Measurements from ENCODE around the gene LPP. TPM values are rescaled to one million over a fixed set of nuclear protein-coding genes. Genes with fewer than 3 reads are reported as not detected.

LPP gene
- total and polyA plus RNA-seq, 9 donors, result 15.9 to 280 (median 134) TPM

DNA sequence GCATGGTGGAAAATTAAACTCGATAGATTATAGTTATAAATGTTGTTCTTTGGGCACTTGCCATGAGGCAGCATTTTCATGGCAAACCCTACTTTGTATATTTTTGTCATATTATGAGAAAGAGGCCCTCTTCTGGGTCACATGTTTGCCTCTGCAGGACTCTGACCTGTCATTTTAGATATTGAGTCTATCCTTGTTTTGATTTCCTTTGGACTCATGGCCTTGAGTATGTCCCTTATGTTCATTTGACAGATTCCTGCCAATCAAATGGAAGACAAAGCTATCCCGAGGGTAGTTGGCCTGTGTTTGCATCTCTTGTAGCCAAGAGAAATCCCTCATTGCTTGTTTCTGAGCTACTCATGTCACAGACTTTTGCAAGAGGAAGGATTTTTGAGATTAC, 226.3 kb downstream of the LPP start:
- intact Hi-C loops (cut with DNase I), result no loop called here
- Histone ChIP-seq H3K27me3 (no peaks in the 10 kb centered on the region), H3K4me1 (ENCODE audit: insufficient read depth) (peaks cover 1% of the 10 kb centered on the region), H3K27ac (no peak overlapping the region), H3K4me3 (no peak overlapping the region), H3K36me3 (no peaks in the 10 kb centered on the region), H3K9me3 (no peaks in the 10 kb centered on the region)
- 50 to 61% (median 57%) methylated on average over 2 of the region's 2 CpGs for WGBS, 3 donors
- DNase-seq, result no peak
- no peak for TF ChIP-seq EP300 (IDR thresholded peaks at IDR 0.05)
- no peak for TF ChIP-seq CTCF (IDR thresholded peaks at IDR 0.05)
- no peak for TF ChIP-seq POLR2A (IDR thresholded peaks at IDR 0.05)

DNA sequence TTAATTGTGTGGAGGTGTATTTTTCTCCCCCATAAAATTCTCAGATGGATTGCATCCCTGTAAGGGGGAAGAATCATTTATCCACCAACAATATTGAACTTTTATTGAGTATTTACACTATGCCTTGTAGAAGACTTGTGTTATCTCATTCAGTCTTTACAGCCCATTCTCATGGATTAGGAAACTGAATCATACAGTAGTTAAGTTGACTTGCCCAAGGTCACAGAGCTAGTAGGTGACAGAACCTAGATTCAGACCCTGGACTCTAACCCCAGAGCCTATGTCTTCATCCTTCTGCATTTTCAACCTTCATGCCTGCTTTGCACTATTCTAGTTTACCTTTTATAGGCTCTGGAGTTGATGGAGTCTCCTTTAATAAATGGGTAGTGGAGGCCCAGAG, 226.8 kb downstream of the LPP start:
- H3K4me1 ChIP-seq (ENCODE audit: insufficient read depth), result peaks cover 2% of the 10 kb centered on the region
- no peak overlapping the region for H3K4me3 ChIP-seq
- no peak overlapping the region for H3K27ac ChIP-seq
- intact Hi-C loops (cut with DNase I), result no loop called here
- H3K9me3 ChIP-seq, result no peaks in the 10 kb centered on the region
- H3K36me3 ChIP-seq, result no peaks in the 10 kb centered on the region
- no peak for DNase-seq
- H3K27me3 ChIP-seq, result no peaks in the 10 kb centered on the region
- TF ChIP-seq CTCF (IDR thresholded peaks at IDR 0.05), result no peak
- no peak for TF ChIP-seq EP300 (IDR thresholded peaks at IDR 0.05)
- TF ChIP-seq POLR2A (IDR thresholded peaks at IDR 0.05), result no peak

GRCh38 chr3:188383748-188384147, 229.8 kb downstream of the LPP start:
- DNase-seq, result no peak
- WGBS, 3 donors, result 77 to 91% (median 87%) methylated on average over 3 of the region's 3 CpGs
- H3K4me3 ChIP-seq, result no peak overlapping the region
- peaks cover 2% of the 10 kb centered on the region for H3K4me1 ChIP-seq (ENCODE audit: insufficient read depth)
- H3K27ac ChIP-seq, result no peak overlapping the region
- H3K36me3 ChIP-seq, result no peaks in the 10 kb centered on the region
- TF ChIP-seq POLR2A (IDR thresholded peaks at IDR 0.05) (no peak), EP300 (IDR thresholded peaks at IDR 0.05) (no peak), CTCF (IDR thresholded peaks at IDR 0.05) (no peak)
- H3K27me3 ChIP-seq, result no peaks in the 10 kb centered on the region
- no peaks in the 10 kb centered on the region for H3K9me3 ChIP-seq
- intact Hi-C loops (cut with DNase I), result no loop called here

GRCh38 chr3:188385295-188385694, 231.3 kb downstream of the LPP start:
- TF ChIP-seq EP300 (IDR thresholded peaks at IDR 0.05), result no peak
- no peak for TF ChIP-seq POLR2A (IDR thresholded peaks at IDR 0.05)
- no peak for TF ChIP-seq CTCF (IDR thresholded peaks at IDR 0.05)
- intact Hi-C loops (cut with DNase I), result no loop called here
- Histone ChIP-seq H3K27ac (no peak overlapping the region), H3K36me3 (no peaks in the 10 kb centered on the region), H3K4me3 (no peak overlapping the region), H3K9me3 (no peaks in the 10 kb centered on the region), H3K4me1 (ENCODE audit: insufficient read depth) (peaks cover 3% of the 10 kb centered on the region), H3K27me3 (no peaks in the 10 kb centered on the region)
- no peak for DNase-seq
- 81 to 89% (median 83%) methylated on average over 4 of the region's 4 CpGs for WGBS, 3 donors

All from ovary (tissue), 9 donors.